GM18508 (cell line): ENCODE results near the gene KCNIP2.

Source experiments
- ATAC-seq: cut with Tn5 transposase; IDR thresholded peaks from one replicate; pipeline ENCODE4 v1.9.1; 2021; ENCODE audit warnings: moderate number of reproducible peaks; ENCODE audit not compliant: insufficient read depth, unreplicated experiment

The KCNIP2 gene

DNA sequence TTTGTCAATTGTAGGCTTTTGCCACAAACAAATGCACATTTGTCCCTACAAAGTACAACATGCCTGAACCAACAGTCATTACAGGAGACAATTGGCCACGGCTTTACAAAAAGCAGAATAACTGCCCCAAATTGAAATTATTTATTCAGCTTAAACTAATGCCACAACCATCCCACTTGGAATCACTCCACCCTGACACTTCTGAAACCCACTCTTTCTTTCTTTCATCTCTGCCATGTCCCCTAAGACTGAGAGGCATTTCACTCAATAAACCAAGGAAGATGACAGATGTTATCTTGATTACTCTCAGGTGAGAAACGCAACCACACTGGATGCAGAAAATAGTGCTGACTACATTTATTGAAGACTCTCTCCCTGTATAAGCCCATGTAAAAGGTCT, 57.8 kb downstream of the KCNIP2 start:
- no peak for ATAC-seq

GRCh38 chr10:101784558-101784957, 59.0 kb downstream of the KCNIP2 start:
- no peak for ATAC-seq

DNA sequence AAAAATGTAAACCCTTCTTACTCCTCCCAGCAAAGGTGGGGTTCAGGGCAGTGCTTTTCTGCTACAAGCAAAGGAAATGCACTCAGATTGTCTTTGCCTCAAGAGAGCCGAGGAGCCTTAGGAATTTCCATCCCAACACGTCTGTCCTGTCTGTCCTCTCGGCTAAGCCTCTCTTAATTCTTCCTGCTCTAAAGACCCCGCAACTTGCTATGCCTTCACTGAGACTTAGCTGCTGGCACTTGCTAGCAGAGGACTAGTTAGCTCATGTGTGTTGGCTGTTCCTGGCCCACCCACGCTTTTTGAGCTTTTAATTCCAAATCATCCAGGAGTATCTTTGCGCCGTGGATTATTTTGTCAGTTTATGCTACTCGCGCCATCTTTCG, 59.9 kb downstream of the KCNIP2 start:
- ATAC-seq: no peak

- no peak for ATAC-seq
Observed at GRCh38 chr10:101782811-101783735, 60.5 kb downstream of the KCNIP2 start, which contains the start of gene NPM3. NPM3 (minus strand) TSS chr10:101783446; CDS start chr10:101783390, 56 bp downstream.

GRCh38 chr10:101781984-101782810, 61.4 kb downstream of the KCNIP2 start:
- ATAC-seq: no peak

DNA sequence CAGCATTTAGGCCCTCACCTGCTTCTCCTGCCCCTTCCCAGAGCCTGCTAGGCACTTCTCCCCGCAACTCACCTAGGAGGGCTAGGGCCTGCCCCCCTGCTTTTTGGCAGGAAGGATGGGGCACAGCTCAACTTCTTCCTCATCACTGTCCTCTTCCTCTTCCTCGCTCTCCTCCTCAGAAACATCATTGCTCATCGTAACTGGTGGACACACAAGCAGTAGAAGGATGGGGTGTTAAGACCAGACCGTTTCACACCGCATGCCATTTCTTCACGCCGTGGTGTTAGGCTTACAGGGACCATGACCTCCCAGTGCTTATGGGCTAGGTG, 62.0 kb downstream of the KCNIP2 start:
- no peak for ATAC-seq

GRCh38 chr10:101780818-101781654, 62.6 kb downstream of the KCNIP2 start:
- ATAC-seq: no peak

DNA sequence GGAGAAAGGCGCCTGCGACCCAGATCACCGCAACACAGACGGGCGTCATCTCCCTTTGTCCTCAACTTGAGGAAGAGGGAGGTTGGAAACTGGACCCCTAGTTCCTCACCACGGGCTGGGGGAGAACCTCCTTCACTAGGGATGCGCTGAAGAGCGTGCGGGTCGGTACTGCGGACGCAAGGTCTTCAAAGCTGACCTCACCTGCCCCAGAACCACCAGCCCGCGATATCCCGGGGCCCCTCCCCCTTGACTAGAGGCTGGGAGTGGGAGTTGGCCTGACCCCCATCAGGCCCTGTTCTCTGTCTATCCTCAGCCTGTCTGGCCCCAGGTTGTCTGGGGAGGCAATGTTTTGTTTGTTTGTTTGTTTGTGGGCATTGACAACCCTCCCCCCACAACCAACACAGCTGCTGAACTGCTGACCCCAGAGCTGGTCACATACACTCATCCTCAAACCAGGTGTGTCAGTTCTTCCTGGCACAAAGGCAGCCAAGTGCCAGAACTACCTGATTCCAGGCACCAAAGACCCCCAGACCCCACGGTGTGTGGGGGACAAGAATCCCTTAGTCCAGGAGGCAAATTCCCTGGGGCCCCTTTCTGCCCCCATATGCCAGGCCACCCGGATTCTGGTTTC, 63.3 kb downstream of the KCNIP2 start:
- no peak for ATAC-seq

DNA sequence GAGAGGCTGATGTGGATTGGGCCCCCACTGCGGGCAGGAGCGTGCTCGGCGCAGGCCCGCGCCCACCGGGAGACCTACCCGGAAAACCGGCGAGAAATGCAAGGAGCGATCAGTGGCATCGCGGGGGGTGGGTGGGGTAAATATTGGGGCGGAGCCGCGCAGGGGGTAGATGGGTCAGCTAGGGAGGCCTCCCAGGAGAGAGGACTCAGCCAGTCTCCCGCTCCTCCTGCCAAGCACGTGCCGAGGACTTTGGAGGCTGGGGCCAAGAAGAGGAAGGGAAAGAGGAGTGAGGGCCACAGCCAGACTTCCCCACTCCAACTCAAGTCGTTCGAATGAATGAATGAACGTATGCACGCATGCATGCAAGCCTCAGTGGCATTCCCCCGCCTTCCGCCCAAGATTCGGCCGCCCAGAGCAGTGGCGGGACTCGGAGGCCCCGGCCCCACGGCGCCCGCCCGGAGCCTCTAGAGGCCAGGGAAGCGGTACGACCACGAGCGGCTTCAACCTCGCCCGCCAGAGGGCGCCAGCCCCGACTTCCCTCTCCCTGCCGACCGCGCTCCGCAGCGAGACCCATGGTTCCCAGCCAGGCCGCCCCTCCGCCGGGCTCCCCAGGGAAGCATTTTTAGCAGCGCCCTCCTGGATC, 63.9 kb downstream of the KCNIP2 start:
- ATAC-seq: no peak

DNA sequence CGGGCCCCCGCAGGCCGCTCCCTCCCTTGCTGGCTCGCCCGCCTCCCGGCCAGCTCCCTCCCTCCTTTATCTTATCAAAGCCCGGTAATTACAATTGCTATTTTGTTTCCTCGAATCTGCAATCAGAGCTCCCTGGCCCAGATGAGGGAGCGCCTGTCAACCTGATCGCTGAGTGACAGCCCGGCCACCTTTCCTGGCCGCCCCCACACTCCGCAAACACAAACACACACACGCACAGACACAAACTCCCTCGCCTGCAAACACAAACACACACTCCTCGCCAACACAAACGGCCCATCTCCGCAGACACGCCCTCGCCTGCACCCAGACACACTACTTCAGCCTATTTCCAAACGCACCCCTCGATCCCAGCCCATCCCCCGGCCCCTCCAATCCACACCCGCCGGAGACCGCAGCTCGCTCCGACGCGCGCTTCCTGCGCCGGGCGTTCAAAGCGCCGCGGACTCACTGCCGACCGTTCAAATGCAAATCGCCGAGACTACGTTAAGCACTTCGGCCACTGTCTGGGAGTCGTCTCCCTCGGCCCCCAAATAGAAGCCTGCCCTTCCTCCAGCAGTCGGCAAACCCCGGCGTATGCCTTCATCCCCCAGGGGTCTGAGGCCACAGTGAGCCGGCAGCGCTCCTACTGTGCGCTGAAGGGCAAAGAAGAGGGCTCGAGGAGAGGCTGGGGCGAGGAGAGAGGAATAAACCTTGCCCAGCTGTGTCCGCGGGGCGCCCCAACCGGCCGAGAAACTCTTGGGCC, 64.6 kb downstream of the KCNIP2 start:
- no peak for ATAC-seq

DNA sequence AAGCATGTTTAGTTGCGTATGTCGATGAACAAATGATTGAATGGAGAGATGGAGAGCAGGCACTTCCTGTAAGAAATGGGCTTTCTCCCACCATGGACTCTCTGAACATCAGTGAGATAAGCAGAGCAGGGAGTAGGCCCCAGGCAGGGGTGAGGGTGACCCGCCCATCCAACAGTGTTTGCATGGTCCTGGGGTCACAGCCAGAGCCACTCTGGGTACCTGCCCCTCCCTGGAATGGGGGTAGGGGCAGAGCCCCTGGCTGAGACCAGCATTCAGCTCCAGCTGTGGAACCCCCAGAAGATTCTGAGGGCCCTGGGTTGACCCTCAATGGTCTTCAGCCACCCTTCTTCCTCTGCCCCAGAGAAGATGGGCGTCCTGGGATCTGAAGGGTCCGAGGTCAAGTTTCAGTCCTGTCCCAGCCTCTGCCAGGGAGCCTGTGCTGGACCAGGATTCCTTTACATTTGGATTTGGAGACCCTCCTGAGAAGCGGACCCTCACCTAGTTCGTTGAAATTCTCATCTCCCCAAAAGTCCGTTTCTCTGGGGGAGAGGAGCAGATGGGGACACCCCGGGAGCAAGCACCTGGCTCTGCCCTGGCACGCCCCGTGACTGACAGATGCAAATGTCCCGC, 65.3 kb downstream of the KCNIP2 start:
- no peak for ATAC-seq

DNA sequence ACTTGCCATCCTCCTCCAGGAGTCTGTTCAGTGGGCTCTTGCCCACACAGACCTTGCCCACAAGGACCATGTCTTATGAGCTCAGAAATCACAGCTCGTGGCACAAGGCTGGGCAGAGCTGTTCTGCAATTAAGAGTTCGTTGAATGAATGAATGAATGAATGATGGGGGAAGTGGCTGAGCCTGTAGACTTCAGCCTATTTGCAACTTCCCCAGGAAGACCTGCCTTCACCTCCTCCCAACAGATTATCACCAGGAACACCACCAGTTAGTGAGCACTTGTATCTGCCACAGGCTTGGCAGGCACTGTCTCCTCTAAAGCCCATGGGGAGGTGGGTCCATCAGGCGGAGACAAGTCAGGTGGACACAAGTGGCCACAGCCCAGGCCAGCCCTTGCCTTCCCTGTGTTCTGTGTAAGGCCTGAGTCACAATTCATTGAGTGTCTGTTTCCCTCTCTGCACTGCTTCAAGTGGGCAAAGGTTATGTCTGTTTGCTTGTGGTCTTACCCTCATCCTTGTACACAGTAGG, 65.9 kb downstream of the KCNIP2 start:
- no peak for ATAC-seq

GRCh38 chr10:101776161-101776817, 67.3 kb downstream of the KCNIP2 start:
- ATAC-seq: no peak
